Neural cell (in vitro differentiated cells): ENCODE results near the gene CIAO1. TPM values are rescaled to one million over a fixed set of nuclear protein-coding genes. Genes with fewer than 3 reads are reported as not detected.

Experiments
- H2AFZ ChIP-seq: fragments of 200-600, 300-800 bp; sonication (generic), shearing (Covaris generic); 2 replicates; pipeline ENCODE4 v1.6.0; 2014; ENCODE audit warnings: low read depth, mild to moderate bottlenecking, antibody characterized with exemption, low read length, moderate library complexity
- H3F3A ChIP-seq: fragments of 200-600 bp; shearing (Covaris generic); 2 replicates; pipeline ENCODE4 v1.6.1; 2016; ENCODE audit warnings: mild to moderate bottlenecking, moderate library complexity, mixed read lengths, antibody characterized with exemption, low read length; ENCODE audit not compliant: insufficient read depth, poor library complexity, severe bottlenecking
- H3K27ac ChIP-seq: fragments of 200-600, 300-800 bp; sonication (generic), shearing (Covaris generic); 2 replicates; pipeline ENCODE4 v1.5.1; 2014; ENCODE audit warnings: mild to moderate bottlenecking, low read length, moderate library complexity
- H3K27me3 ChIP-seq: fragments of 300-800, 200-600 bp; sonication (generic), shearing (Covaris generic); 2 replicates; pipeline ENCODE4 v1.6.0; 2014; ENCODE audit warnings: mild to moderate bottlenecking, low read depth, low read length, moderate library complexity; ENCODE audit not compliant: insufficient read depth
- H3K36me3 ChIP-seq: fragments of 300-800, 200-600 bp; sonication (generic), shearing (Covaris generic); 2 replicates; pipeline ENCODE4 v1.5.1; 2014; ENCODE audit warnings: mild to moderate bottlenecking, antibody characterized with exemption, low read length, moderate library complexity; ENCODE audit not compliant: insufficient read depth
- H3K4me2 ChIP-seq: fragments of 300-800, 200-600 bp; sonication (generic), shearing (Covaris generic); 2 replicates; pipeline ENCODE4 v1.6.0; 2014; ENCODE audit warnings: mild to moderate bottlenecking, low read length
- H3K4me3 ChIP-seq: fragments of 300-800, 200-600 bp; sonication (generic), shearing (Covaris generic); 2 replicates; pipeline ENCODE4 v1.5.1; 2014; ENCODE audit warnings: mild to moderate bottlenecking, low read length, moderate library complexity
- H3K79me2 ChIP-seq: fragments of 200-600 bp; shearing (Covaris generic); replicated peaks from 2 replicates; pipeline ENCODE4 v1.6.0; 2014; ENCODE audit warnings: mild to moderate bottlenecking, low read length, moderate library complexity; ENCODE audit not compliant: insufficient read depth
- H3K9ac ChIP-seq: fragments of 300-800, 200-600 bp; sonication (generic), shearing (Covaris generic); 2 replicates; pipeline ENCODE4 v1.6.1; 2016; ENCODE audit warnings: mild to moderate bottlenecking, low read length, mixed read lengths
- H3K9me2 ChIP-seq: fragments of 200-600 bp; shearing (Covaris generic); 2 replicates; pipeline ENCODE4 v1.6.1; 2016; ENCODE audit warnings: mild to moderate bottlenecking, low read length, mixed read lengths; ENCODE audit not compliant: insufficient read depth
- H3K9me3 ChIP-seq: fragments of 200-600, 300-800 bp; sonication (generic), shearing (Covaris generic); 2 replicates; pipeline ENCODE4 v1.6.1; 2016; ENCODE audit warnings: mild to moderate bottlenecking, mixed run types, low read length, moderate library complexity, mixed read lengths
- H4K20me1 ChIP-seq: fragments of 200-600 bp; shearing (Covaris generic); 2 replicates; pipeline ENCODE4 v1.6.1; 2016; ENCODE audit warnings: mild to moderate bottlenecking, mixed run types; ENCODE audit not compliant: insufficient read depth
- CTCF ChIP-seq: fragments of 450-650 bp; IDR thresholded peaks from 2 replicates; pipeline ENCODE4 v1.5.1; 2014; ENCODE audit warnings: antibody characterized with exemption, mild to moderate bottlenecking, moderate library complexity; ENCODE audit not compliant: poor library complexity, severe bottlenecking
- EP300 ChIP-seq: fragments of 450-650 bp; conservative IDR thresholded peaks from 2 replicates; pipeline ENCODE4 v1.6.1; 2014; ENCODE audit warnings: antibody characterized with exemption, mild to moderate bottlenecking, moderate library complexity; ENCODE audit not compliant: poor library complexity, severe bottlenecking
- EZH2 ChIP-seq: fragments of 200-600, 300-800 bp; shearing (Covaris generic), sonication (generic); IDR thresholded peaks from 2 replicates; pipeline ENCODE4 v1.6.1; 2014; ENCODE audit warnings: antibody characterized with exemption, low read length, borderline replicate concordance, mild to moderate bottlenecking; ENCODE audit not compliant: insufficient read depth, poor library complexity, severe bottlenecking
- MXI1 ChIP-seq: fragments of 450-650 bp; conservative IDR thresholded peaks from 2 replicates; pipeline ENCODE4 v1.6.1; 2014; ENCODE audit warnings: antibody characterized with exemption, mild to moderate bottlenecking; ENCODE audit not compliant: poor library complexity, severe bottlenecking
- POLR2AphosphoS5 ChIP-seq: IDR thresholded peaks from 2 replicates; pipeline ENCODE4 v1.6.1; 2012
- RAD21 ChIP-seq: fragments of 450-650 bp; conservative IDR thresholded peaks from 2 replicates; pipeline ENCODE4 v1.6.1; 2014; ENCODE audit warnings: antibody characterized with exemption, mild to moderate bottlenecking, moderate library complexity
- REST ChIP-seq: IDR thresholded peaks from 2 replicates; pipeline ENCODE4 v1.6.1; 2012; ENCODE audit warnings: borderline replicate concordance
- SMC3 ChIP-seq: fragments of 450-650 bp; conservative IDR thresholded peaks from 2 replicates; pipeline ENCODE4 v1.6.1; 2014; ENCODE audit warnings: antibody characterized with exemption, mild to moderate bottlenecking, moderate library complexity; ENCODE audit not compliant: poor library complexity
- TAF1 ChIP-seq: IDR thresholded peaks from 2 replicates; pipeline ENCODE4 v1.6.1; 2012; ENCODE audit warnings: low read depth
- polyA plus RNA-seq: library from polyadenylated mRNA; depleted of rRNA; stranded (reverse); fragments of >200 nt; gene quantifications from 2 replicates; pipeline ENCODE4 v1.2.3, GENCODE V29; 2014

Gene CIAO1
- polyA plus RNA-seq, 1 donor from 2014 or later, result 182 TPM

- Histone ChIP-seq H3K4me2 (no peak overlapping the region), H3K79me2 (peaks cover 24% of the 10 kb centered on the region), H4K20me1 (peaks cover 4% of the 10 kb centered on the region), H3K27me3 (no peaks in the 10 kb centered on the region), H3K9me3 (no peaks in the 10 kb centered on the region), H2AFZ (no peak overlapping the region), H3K9ac (no peak overlapping the region), H3K4me3 (no peak overlapping the region), H3K27ac (no peak overlapping the region), H3K9me2 (no peaks in the 10 kb centered on the region), H3K36me3 (no peaks in the 10 kb centered on the region), H3F3A (no peaks in the 10 kb centered on the region)
- TF ChIP-seq POLR2AphosphoS5, result no peak
- no peak for TF ChIP-seq RAD21
- no peak for TF ChIP-seq EZH2
- no peak for TF ChIP-seq EP300
- no peak for TF ChIP-seq REST
- peak; percentile 42 for TF ChIP-seq CTCF
- no peak for TF ChIP-seq MXI1
- TF ChIP-seq TAF1, result no peak
- TF ChIP-seq SMC3, result peak; percentile 52
Observed at GRCh38 chr2:96260387-96261260, 5.4 kb upstream of the CIAO1 start.

GRCh38 chr2:96261328-96262003 is 4.6 kb upstream of the CIAO1 start:
- no peak overlapping the region for H3K4me2 ChIP-seq
- no peaks in the 10 kb centered on the region for H3F3A ChIP-seq
- no peaks in the 10 kb centered on the region for H3K9me3 ChIP-seq
- TF ChIP-seq TAF1 (no peak), SMC3 (no peak), EZH2 (no peak), RAD21 (no peak)
- no peak overlapping the region for H3K9ac ChIP-seq
- no peak overlapping the region for H2AFZ ChIP-seq
- H3K36me3 ChIP-seq, result no peaks in the 10 kb centered on the region
- no peaks in the 10 kb centered on the region for H3K9me2 ChIP-seq
- H3K27me3 ChIP-seq, result no peaks in the 10 kb centered on the region
- H4K20me1 ChIP-seq, result peaks cover 4% of the 10 kb centered on the region
- H3K79me2 ChIP-seq, result peaks cover 24% of the 10 kb centered on the region
- H3K4me3 ChIP-seq, result no peak overlapping the region
- H3K27ac ChIP-seq, result no peak overlapping the region
